Fibroblast of lung (primary cell): ENCODE measurements around the gene PBX4.

Source experiments
- CTCF ChIP-seq, 2 donors: IDR thresholded peaks in 1 of 2; conservative IDR thresholded peaks in 1 of 2; 1 replicate in 1 of 2; 2 replicates in 1 of 2; pipeline ENCODE4 v1.5.1; 2011 to 2012; ENCODE audit warnings: low read length in 2 of 2, control low read depth in 1 of 2, inconsistent platforms in 1 of 2, low read depth in 1 of 2, mild to moderate bottlenecking in 1 of 2
- EZH2 ChIP-seq: IDR thresholded peaks from 2 replicates; pipeline ENCODE4 v1.5.1; 2012; ENCODE audit warnings: low read length, control low read depth, mild to moderate bottlenecking; ENCODE audit errors: missing control alignments

GRCh38 chr19:19627621-19628500, 9.4 kb upstream of the PBX4 start, which contains the start of gene LPAR2:
- no peak for TF ChIP-seq CTCF (conservative IDR thresholded peaks at IDR 0.05 in 1 of 2, IDR thresholded peaks at IDR 0.05 in 1 of 2; ENCODE audit: low read depth in 1 of 2, low read length in 2 of 2)
- TF ChIP-seq EZH2, result no peak
